NCI-H460 (cell line): Measurements from ENCODE around the gene FOXS1. TPM values are rescaled to one million over a fixed set of nuclear protein-coding genes. Genes with fewer than 3 reads are reported as not detected.
"Not testable (repeated sequence)": the region's sequence is repeated elsewhere in the genome, so short reads cannot be mapped to it uniquely, and the experiment has no call there.

Experiments used
- DNase-seq: peaks from one replicate; pipeline ENCODE4 v3.0.0-alpha.2; 2016; ENCODE audit warnings: low read depth; ENCODE audit errors: extremely low read depth
- total RNA-seq: library from RNA; depleted of rRNA; stranded (reverse); fragments of >200 nt; shearing (Covaris generic); gene quantifications from 2 replicates; pipeline ENCODE4 v1.2.3, GENCODE V29; 2014

The FOXS1 gene
- total RNA-seq, 1 experiment from 2014 or later = not detected

GRCh38 chr20:31824125-31824485, 21.3 kb downstream of the FOXS1 start:
- no peak for DNase-seq

DNA sequence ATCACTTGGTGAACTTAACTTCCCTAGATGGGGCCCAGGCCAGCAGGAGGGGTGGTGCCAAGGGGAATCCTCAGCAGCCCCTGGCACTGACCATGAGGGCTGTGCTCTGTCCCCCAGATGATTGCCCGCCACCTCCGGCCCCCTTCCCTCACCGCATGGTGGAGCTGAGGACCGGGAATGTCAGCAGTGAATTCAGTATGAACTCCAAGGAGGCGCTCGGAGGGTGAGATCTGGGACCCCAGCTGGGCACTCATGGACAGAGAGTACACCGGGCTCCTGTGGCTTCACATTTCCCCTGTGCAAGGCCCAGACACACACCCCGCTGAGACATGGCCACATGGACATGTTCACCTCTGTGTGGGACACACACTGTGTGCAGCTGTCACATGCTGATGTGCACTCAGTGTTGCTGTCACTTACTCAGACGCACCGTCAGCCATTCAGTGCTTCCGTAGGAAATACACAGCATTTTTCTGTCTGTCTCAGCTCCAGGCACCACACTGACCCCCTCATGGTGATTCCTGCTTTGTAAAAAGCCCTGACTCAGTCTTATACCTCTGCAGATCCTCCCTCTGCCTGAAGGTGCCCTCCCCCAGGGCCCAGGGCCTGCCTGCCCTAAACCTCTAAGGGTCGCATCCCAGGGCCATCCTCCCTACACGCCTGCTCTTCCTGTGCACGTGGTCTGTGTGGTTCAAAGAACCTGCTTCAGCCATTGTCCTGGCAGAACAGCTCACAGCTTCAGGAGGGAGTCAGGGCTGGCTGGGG, 21.9 kb downstream of the FOXS1 start:
- DNase-seq = no peak

- DNase-seq = peak; percentile 43
Measured at GRCh38 chr20:31822421-31823330, 22.7 kb downstream of the FOXS1 start.

DNA sequence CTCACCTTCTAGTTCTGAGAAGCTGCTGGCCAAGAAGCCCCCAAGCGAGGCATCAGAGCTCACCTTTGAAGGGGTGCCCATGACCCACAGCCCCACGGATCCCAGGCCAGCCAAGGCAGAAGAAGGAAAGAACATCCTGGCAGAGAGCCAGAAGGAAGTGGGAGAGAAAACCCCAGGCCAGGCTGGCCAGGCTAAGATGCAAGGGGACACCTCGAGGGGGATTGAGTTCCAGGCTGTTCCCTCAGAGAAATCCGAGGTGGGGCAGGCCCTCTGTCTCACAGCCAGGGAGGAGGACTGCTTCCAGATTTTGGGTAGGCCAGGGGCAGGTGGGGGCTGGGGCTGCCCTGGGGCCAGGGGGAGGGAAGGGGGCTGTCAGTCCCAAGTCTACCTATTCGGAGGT, 24.0 kb downstream of the FOXS1 start:
- no peak for DNase-seq

DNA sequence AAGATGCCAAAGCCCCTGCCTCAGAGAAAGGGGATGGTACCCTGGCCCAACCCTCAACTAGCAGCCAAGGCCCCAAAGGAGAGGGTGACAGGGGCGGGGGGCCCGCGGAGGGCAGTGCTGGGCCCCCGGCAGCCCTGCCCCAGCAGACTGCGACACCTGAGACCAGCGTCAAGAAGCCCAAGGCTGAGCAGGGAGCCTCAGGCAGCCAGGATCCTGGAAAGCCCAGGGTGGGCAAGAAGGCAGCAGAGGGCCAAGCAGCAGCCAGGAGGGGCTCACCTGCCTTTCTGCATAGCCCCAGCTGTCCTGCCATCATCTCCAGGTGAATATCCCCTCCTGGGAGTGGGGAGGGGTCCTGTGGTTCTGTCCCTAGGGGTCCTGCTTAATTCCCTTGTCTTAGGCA, 25.2 kb downstream of the FOXS1 start:
- DNase-seq = no peak

DNA sequence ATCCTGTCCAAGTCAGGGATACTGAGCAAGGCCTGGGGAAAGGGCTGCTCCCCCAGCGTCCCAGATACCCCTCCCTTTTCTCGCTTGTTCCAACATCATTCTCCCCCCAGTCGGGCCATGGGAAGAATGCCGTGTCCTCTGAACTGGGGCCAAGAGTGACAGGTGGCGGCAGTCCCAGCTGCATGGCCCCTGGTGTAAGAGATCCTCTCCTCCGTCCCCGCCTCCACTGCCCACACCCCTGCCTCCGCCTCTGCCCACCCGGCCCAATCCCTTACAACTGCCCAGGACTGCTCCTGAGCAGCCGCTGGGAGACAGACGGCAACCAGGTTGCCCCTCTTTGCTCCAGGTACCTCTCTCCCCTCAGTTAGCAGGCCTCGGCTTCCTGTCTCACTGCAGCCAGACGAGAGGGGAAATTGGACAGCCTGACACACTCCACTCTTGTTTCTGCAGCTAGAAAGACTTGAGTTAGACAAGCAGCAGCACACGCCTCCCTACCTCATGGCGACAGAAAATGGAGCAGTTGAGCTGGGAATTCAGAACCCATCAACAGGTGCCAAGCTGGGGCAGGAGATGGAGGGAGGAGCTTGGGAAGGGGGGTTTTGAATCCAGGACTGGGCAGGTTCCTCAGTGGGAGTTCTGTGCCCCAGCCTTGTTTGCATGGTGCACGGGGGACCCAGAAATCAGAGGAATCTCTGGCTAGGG, 26.2 kb downstream of the FOXS1 start, which contains the start of gene MYLK2:
Gene MYLK2 (plus strand): TSS at position 274 of the 702 bp plus-strand sequence. CDS start 225 bp downstream, at position 499.
- no peak for DNase-seq

- no peak for DNase-seq
Measured at GRCh38 chr20:31818376-31818908, 27.0 kb downstream of the FOXS1 start.

- no peak for DNase-seq
Measured at GRCh38 chr20:31817461-31817860, 27.9 kb downstream of the FOXS1 start.

- no peak for DNase-seq
Measured at GRCh38 chr20:31816221-31816620, 29.2 kb downstream of the FOXS1 start.

- DNase-seq = no peak
Measured at GRCh38 chr20:31815408-31816188, 29.8 kb downstream of the FOXS1 start.

DNA sequence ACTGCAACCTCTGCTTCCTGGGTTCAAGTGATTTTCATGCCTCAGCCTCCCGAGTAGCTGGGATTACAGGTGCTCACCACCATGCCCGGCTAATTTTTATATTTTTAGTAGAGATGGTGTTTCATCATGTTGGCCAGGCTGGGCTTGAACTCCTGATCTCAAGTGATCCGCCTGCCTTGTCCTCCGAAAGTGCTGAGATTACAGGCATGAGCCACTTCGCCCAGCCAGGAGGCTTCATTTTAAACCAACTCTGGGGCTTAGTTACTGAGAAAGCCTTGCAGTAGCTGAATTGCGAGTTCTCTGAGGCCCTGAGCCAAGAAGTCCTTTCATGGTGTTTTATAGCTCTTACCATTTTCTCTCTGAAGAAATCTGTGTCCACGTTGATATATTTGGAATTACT, 31.3 kb downstream of the FOXS1 start:
- DNase-seq = not testable (repeated sequence)

GRCh38 chr20:31813611-31814010, 31.8 kb downstream of the FOXS1 start:
- DNase-seq = no peak

GRCh38 chr20:31811796-31812728, 33.3 kb downstream of the FOXS1 start:
- DNase-seq = no peak

- no peak for DNase-seq
Measured at GRCh38 chr20:31811198-31811597, 34.2 kb downstream of the FOXS1 start.

GRCh38 chr20:31809661-31810060, 35.7 kb downstream of the FOXS1 start:
- no peak for DNase-seq

GRCh38 chr20:31808481-31808880, 36.9 kb downstream of the FOXS1 start:
- no peak for DNase-seq

GRCh38 chr20:31806564-31807355, 38.6 kb downstream of the FOXS1 start:
- no peak for DNase-seq
